C4-2B (cell line): ENCODE data around the gene PEX14.

Experiments
- ZFX ChIP-seq: fragments of 450-650 bp; IDR thresholded peaks from 2 replicates; pipeline ENCODE4 v1.6.1; 2017
- TF ChIP-seq, protein P1 (sequence below): fragments of 450-650 bp; conservative IDR thresholded peaks from 2 replicates; pipeline ENCODE4 v1.5.1; 2017; ENCODE audit warnings: mild to moderate bottlenecking

DNA sequence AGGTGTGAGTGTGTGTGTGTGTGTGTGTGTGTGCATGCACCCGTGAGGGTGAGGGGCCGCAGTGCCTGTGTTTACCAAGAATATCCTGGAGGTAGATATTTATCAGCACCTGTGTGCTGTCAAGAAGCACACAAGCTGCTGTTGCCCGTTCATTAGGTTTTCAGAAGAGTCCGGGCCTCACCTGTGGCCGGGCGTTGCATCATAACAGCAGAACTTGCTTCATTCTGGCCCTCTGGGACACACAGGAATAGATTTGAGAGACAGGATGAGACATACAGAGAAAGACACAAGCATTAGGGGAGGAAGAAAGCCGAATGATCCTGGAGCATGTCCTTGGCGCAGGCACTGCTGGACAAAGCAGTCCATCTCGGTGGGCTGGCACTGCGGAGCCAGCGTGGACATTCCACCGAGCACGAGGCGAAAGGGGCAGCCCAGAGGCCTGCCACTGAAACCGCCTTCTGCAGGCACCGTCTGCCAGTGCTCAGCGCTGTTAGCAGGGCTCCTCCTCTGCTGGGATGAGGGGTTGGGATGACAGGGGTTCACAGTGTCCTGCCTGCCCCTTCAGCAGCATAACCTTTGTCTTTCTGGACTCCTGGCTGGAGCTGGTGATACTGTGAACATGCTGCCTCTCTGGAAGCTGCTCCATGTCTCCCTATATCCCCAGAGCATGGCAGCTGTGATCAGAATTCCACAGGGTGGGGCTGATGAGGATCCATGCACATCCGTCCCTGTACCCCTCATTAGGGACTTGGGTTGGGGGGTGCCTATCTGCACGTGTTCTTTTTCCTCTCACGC lies 81.1 kb downstream of the PEX14 start:
- TF ChIP-seq, protein P1, sequence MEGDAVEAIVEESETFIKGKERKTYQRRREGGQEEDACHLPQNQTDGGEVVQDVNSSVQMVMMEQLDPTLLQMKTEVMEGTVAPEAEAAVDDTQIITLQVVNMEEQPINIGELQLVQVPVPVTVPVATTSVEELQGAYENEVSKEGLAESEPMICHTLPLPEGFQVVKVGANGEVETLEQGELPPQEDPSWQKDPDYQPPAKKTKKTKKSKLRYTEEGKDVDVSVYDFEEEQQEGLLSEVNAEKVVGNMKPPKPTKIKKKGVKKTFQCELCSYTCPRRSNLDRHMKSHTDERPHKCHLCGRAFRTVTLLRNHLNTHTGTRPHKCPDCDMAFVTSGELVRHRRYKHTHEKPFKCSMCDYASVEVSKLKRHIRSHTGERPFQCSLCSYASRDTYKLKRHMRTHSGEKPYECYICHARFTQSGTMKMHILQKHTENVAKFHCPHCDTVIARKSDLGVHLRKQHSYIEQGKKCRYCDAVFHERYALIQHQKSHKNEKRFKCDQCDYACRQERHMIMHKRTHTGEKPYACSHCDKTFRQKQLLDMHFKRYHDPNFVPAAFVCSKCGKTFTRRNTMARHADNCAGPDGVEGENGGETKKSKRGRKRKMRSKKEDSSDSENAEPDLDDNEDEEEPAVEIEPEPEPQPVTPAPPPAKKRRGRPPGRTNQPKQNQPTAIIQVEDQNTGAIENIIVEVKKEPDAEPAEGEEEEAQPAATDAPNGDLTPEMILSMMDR = no peak
- TF ChIP-seq ZFX = no peak
